ENCODE results near the gene KIF3B. TPM values are rescaled to one million over a fixed set of nuclear protein-coding genes. Genes with fewer than 3 reads are reported as not detected.
A peak's percentile ranks its signal among the peaks of the same experiment; 100 is the strongest.

Gene KIF3B
- polyA plus RNA-seq, 1 donor = 47.9 TPM

DNA sequence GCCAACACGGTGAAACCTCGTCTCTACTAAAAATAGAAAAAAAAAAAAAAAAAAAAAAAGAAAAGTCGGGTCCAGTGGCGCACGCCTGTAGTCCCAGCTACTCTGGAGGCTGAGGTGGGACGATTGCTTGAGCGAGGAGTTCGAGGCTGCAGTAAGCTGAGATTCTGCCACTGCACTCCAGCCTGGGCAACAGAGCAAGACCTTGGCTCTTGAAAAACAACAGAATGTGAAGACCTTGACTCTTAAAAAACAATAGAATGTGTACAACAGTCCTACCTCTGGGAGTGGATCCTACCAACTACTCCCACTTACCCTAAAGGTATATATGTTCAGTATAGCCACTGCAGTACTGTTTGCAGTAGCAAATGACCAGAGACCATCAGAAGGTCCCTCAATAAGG, 15.1 kb downstream of the KIF3B start:
- H3K36me3 ChIP-seq (ENCODE audit: control insufficient read depth, insufficient read depth, low read length) = peaks cover 7% of the 10 kb centered on the region
- no CpG with 5 or more reads among the region's 8 CpGs for WGBS (ENCODE audit: insufficient coverage, low lambda C conversion rate)
- no peaks in the 10 kb centered on the region for H3K9me3 ChIP-seq (ENCODE audit: control insufficient read depth, low read depth, low read length)
- DNase-seq = no peak
- no peak overlapping the region for H3K27ac ChIP-seq (ENCODE audit: low read length)
- H3K4me3 ChIP-seq (ENCODE audit: low read length) = no peak overlapping the region
- H3K27me3 ChIP-seq (ENCODE audit: control insufficient read depth, insufficient read depth, low read length) = no peaks in the 10 kb centered on the region
- H3K4me1 ChIP-seq (ENCODE audit: control insufficient read depth, insufficient read depth, low read length) = peaks cover 26% of the 10 kb centered on the region

DNA sequence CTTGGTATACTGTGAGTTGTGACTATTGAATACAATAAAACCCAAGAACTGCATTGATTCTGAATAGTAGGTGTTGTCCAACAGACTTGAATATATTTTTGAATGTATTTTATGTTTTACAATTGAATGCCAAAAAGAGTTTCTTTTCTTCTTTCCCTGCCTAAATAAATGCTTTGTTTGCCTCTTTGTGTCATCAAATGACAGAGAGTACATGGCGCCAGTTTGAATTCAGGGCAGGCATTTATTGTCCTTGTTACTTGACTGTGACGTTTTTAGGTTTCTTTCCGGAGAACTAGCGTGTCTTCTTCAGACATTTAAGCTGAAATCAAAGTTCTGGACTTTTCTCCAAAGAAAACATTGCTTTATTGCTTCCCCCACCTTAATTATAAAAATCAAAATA, 16.6 kb downstream of the KIF3B start:
- no peaks in the 10 kb centered on the region for H3K9me3 ChIP-seq (ENCODE audit: control insufficient read depth, low read depth, low read length)
- no peak overlapping the region for H3K4me3 ChIP-seq (ENCODE audit: low read length)
- no peak for DNase-seq
- no peaks in the 10 kb centered on the region for H3K27me3 ChIP-seq (ENCODE audit: control insufficient read depth, insufficient read depth, low read length)
- peaks cover 3% of the 10 kb centered on the region for H3K36me3 ChIP-seq (ENCODE audit: control insufficient read depth, insufficient read depth, low read length)
- H3K4me1 ChIP-seq (ENCODE audit: control insufficient read depth, insufficient read depth, low read length) = peaks cover 18% of the 10 kb centered on the region
- H3K27ac ChIP-seq (ENCODE audit: low read length) = no peak overlapping the region
- WGBS (ENCODE audit: insufficient coverage, low lambda C conversion rate) = 65% methylated on average over 4 of the region's 4 CpGs

DNA sequence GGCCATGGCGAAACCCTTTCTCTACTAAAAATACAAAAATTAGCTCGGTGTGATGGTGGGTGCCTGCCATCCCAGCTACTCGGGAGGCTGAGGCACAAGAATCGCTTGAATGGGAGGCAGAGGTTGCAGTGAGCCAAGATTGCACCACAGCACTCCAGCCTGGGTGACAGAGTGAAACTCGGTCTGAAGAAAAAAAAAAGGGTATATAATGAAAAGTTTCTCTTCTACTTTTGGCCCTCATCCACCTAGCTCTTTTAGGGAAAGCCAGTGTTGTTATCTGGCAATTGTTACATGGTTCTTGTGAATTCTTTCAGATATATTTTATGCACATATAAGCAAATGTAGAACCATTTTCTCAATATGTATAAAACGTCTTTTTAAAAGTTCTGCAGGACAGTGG, 19.0 kb downstream of the KIF3B start:
- Histone ChIP-seq H3K27ac (ENCODE audit: low read length) (peak overlapping the region; percentile 38), H3K27me3 (ENCODE audit: control insufficient read depth, insufficient read depth, low read length) (no peaks in the 10 kb centered on the region), H3K9me3 (ENCODE audit: control insufficient read depth, low read depth, low read length) (no peaks in the 10 kb centered on the region), H3K4me3 (ENCODE audit: low read length) (no peak overlapping the region), H3K4me1 (ENCODE audit: control insufficient read depth, insufficient read depth, low read length) (peaks cover 5% of the 10 kb centered on the region), H3K36me3 (ENCODE audit: control insufficient read depth, insufficient read depth, low read length) (peaks cover 3% of the 10 kb centered on the region)
- 57% methylated on average over 1 of the region's 6 CpGs for WGBS (ENCODE audit: insufficient coverage, low lambda C conversion rate)
- DNase-seq = no peak

DNA sequence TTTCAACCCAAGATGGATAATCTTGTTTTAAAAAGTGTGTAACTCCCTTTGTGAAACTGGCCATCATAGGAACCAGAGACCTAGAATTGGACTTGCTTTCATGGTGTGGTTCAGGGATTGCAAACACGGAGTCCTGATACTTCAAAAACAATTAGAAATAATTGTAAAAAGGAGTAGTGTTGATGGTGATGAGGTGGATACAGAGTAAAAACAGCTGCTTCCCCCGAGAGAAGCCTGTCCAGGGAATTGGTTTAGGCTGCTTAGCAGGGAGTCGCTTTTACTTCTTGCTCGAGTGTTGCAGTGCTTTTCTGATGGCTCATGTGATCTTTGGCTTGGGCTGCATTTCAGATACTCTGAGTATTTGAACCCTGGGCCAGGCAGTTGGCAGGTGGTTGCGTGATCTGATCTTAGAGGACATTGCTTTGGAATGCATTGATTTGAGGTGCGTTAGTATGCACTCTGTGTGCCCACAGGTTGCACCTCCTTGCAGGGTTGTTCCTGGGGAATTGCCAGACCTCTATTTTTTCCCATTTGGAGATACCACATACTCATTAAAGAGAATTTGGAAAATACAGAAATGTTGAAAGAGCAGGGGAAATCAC, 19.5 kb downstream of the KIF3B start:
- DNase-seq = no peak
- Histone ChIP-seq H3K4me3 (ENCODE audit: low read length) (no peak overlapping the region), H3K4me1 (ENCODE audit: control insufficient read depth, insufficient read depth, low read length) (peaks cover 5% of the 10 kb centered on the region), H3K36me3 (ENCODE audit: control insufficient read depth, insufficient read depth, low read length) (peaks cover 2% of the 10 kb centered on the region), H3K9me3 (ENCODE audit: control insufficient read depth, low read depth, low read length) (no peaks in the 10 kb centered on the region), H3K27ac (ENCODE audit: low read length) (peak overlapping the region; percentile 38), H3K27me3 (ENCODE audit: control insufficient read depth, insufficient read depth, low read length) (no peaks in the 10 kb centered on the region)
- 88% methylated on average over 1 of the region's 6 CpGs for WGBS (ENCODE audit: insufficient coverage, low lambda C conversion rate)

DNA sequence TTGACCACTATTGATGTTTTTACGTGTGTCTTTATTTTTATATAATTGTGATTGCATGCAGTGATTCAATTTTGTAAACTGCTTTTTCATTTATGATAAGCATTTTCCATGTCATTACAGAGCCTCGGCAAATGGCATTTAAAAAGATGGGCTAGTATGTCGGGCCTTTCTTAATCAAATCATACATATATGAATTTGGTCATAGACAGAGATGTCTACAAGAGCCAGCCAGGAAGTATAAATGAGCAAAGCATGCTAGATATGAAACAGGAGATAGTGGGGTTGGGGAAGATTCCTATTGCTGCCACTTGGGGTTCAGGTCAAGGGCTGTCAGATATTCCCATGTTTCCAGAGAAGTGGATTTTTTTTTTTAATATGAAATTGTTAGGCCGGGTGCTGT, 20.0 kb downstream of the KIF3B start:
- Histone ChIP-seq H3K36me3 (ENCODE audit: control insufficient read depth, insufficient read depth, low read length) (no peaks in the 10 kb centered on the region), H3K9me3 (ENCODE audit: control insufficient read depth, low read depth, low read length) (no peaks in the 10 kb centered on the region), H3K4me3 (ENCODE audit: low read length) (no peak overlapping the region), H3K27me3 (ENCODE audit: control insufficient read depth, insufficient read depth, low read length) (no peaks in the 10 kb centered on the region), H3K4me1 (ENCODE audit: control insufficient read depth, insufficient read depth, low read length) (peaks cover 9% of the 10 kb centered on the region), H3K27ac (ENCODE audit: low read length) (no peak overlapping the region)
- no peak for DNase-seq
- WGBS (ENCODE audit: insufficient coverage, low lambda C conversion rate) = no CpG with 5 or more reads among the region's 4 CpGs

DNA sequence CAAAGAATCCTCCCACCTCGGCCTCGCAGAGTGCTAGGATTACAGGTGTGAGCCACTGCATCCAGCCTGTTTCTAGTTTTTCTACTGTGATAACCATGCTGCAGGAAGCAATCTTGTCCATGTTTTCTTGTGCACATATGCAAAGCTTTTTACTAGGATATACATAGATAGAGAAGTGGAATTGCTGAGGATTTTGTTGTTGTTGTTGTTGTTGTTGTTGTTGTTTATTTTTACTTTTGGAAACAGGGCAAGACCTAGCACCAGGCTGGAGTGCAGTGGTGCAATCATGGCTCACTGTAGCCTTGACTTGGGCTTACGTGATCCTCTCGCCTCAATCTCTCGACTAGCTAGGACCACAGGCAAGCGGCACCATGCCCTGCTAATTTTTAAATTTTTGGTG, 23.2 kb downstream of the KIF3B start:
- peaks cover 13% of the 10 kb centered on the region for H3K4me1 ChIP-seq (ENCODE audit: control insufficient read depth, insufficient read depth, low read length)
- DNase-seq = no peak
- no CpG with 5 or more reads among the region's 6 CpGs for WGBS (ENCODE audit: insufficient coverage, low lambda C conversion rate)
- no peaks in the 10 kb centered on the region for H3K9me3 ChIP-seq (ENCODE audit: control insufficient read depth, low read depth, low read length)
- no peaks in the 10 kb centered on the region for H3K36me3 ChIP-seq (ENCODE audit: control insufficient read depth, insufficient read depth, low read length)
- H3K27ac ChIP-seq (ENCODE audit: low read length) = no peak overlapping the region
- H3K27me3 ChIP-seq (ENCODE audit: control insufficient read depth, insufficient read depth, low read length) = no peaks in the 10 kb centered on the region
- no peak overlapping the region for H3K4me3 ChIP-seq (ENCODE audit: low read length)

DNA sequence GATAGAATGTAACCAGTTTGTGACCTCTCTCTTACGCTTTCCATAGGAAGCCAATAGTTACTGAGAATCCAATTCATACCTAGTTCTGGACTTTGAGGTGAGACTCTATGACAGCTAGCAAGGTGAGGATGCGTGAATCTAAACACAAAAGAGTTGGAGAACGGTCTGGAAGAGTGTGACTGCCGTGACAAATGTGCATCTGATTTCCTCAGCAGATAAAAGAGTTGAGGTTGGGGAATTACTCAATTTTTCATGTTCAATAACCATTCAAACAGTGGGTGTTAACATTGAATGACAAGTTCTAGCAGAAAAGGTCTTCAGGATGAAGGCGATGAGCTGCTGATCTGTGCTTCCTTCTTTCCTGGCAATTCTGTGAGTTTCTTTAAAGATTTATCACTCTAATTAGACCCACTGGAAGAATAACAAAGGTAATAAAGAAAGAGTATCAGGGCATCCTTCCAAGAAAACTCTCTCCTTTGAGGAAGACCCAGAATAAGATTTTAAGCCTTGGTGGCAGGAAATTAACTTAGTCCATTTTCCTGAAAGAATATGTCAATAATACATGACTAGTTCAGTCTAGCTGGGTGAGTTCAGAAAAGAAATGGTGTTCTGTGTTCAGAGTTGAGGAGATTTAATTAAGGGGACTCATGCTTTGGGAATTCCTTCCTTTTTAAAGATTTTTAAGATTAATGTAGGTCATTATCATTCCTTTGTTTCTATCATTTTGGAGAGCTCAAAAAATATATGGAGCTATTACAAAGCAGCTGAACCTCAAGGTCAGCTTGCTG, 24.5 kb downstream of the KIF3B start:
- no peak overlapping the region for H3K4me3 ChIP-seq (ENCODE audit: low read length)
- H3K9me3 ChIP-seq (ENCODE audit: control insufficient read depth, low read depth, low read length) = no peaks in the 10 kb centered on the region
- H3K36me3 ChIP-seq (ENCODE audit: control insufficient read depth, insufficient read depth, low read length) = no peaks in the 10 kb centered on the region
- H3K4me1 ChIP-seq (ENCODE audit: control insufficient read depth, insufficient read depth, low read length) = peaks cover 10% of the 10 kb centered on the region
- H3K27ac ChIP-seq (ENCODE audit: low read length) = no peak overlapping the region
- H3K27me3 ChIP-seq (ENCODE audit: control insufficient read depth, insufficient read depth, low read length) = no peaks in the 10 kb centered on the region
- 100% methylated on average over 1 of the region's 5 CpGs for WGBS (ENCODE audit: insufficient coverage, low lambda C conversion rate)
- no peak for DNase-seq

DNA sequence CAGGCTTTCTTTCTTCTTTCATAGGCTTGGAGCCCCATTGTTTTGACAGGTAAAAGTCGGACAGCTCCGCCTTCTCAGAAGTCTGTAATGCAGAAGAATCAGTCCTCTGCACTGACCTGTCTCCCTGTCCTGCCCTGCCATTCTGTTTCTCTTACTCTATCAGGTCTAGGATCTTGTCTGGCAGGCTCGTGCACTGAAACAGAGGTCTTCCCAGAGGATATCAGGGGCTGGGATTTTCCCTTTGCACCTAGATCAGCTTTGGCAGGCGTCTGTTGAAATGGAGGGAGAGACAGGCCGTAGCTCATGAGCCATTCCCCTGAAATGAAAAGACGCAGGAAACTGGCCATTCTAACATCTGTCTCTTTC, 25.0 kb downstream of the KIF3B start:
- Histone ChIP-seq H3K27me3 (ENCODE audit: control insufficient read depth, insufficient read depth, low read length) (no peaks in the 10 kb centered on the region), H3K9me3 (ENCODE audit: control insufficient read depth, low read depth, low read length) (no peaks in the 10 kb centered on the region), H3K4me1 (ENCODE audit: control insufficient read depth, insufficient read depth, low read length) (peaks cover 9% of the 10 kb centered on the region), H3K36me3 (ENCODE audit: control insufficient read depth, insufficient read depth, low read length) (no peaks in the 10 kb centered on the region), H3K27ac (ENCODE audit: low read length) (no peak overlapping the region), H3K4me3 (ENCODE audit: low read length) (no peak overlapping the region)
- 50% methylated on average over 2 of the region's 6 CpGs for WGBS (ENCODE audit: insufficient coverage, low lambda C conversion rate)
- no peak for DNase-seq

DNA sequence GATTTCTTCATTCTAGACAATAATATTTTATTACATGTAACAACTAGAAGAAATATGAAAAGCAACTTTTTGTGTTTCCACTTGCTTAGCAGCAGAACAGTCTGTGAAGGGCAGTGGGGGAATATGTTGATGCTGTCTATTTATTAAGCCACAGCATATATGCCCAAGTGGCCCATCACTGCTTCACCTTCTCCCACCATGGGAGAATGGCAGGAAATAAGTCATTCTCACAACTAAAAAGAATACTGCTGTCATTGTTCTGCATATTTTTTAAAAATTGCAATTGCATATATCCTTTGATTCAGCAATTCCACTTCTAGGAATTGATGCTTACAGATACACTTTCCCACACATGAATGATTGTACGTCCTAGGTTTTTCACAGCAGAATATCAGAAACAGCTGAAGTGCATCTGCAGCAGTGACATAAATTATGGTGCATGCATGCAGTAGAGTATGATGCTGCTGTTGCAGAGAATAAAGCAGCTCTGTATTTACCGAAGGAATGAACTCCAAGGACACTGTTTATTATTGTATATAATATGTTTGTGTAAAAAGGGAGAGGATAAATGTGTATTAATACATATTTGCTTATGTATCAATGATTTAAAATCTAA, 26.8 kb downstream of the KIF3B start:
- no peaks in the 10 kb centered on the region for H3K36me3 ChIP-seq (ENCODE audit: control insufficient read depth, insufficient read depth, low read length)
- DNase-seq = no peak
- H3K9me3 ChIP-seq (ENCODE audit: control insufficient read depth, low read depth, low read length) = no peaks in the 10 kb centered on the region
- peaks cover 9% of the 10 kb centered on the region for H3K4me1 ChIP-seq (ENCODE audit: control insufficient read depth, insufficient read depth, low read length)
- no CpG with 5 or more reads among the region's 2 CpGs for WGBS (ENCODE audit: insufficient coverage, low lambda C conversion rate)
- H3K27me3 ChIP-seq (ENCODE audit: control insufficient read depth, insufficient read depth, low read length) = no peaks in the 10 kb centered on the region
- no peak overlapping the region for H3K4me3 ChIP-seq (ENCODE audit: low read length)
- H3K27ac ChIP-seq (ENCODE audit: low read length) = no peak overlapping the region

DNA sequence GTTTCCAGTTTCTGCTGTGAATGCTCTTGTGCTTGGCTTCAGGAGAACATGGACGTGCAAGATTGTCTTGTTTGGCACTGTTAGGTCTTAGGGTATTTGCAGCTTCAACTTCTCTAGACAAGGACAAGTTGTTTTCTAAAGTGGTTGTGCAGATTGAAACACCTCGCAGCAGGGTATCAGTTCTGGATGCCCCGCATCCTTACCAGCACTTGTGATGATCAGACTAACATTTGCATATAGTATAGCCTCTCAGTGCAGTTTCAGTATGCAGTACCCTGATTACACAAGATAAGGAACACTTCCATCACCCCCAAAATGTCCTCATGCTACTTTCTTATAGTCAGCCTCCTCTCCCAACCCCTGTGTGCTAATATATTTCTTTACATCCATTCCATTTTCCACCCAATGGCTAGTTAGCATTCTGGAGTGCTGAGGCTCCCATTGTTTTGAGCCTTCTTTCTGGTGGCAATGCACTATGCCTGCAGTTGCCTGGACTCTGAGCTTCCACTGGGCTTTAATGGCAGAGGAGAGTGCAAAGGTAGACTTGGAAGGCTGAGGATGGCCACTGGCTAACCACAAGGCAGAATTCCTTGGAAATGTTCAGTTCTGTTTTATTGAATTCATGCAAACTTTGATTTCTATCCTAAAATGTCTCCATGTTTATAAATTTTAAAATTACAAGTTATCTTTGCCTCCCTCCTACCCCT, 35.4 kb downstream of the KIF3B start:
- DNase-seq = peak in 1 of 2 donors; percentile 60
- Histone ChIP-seq H3K36me3 (ENCODE audit: control insufficient read depth, insufficient read depth, low read length) (peaks cover 56% of the 10 kb centered on the region), H3K4me3 (ENCODE audit: low read length) (no peak overlapping the region), H3K4me1 (ENCODE audit: control insufficient read depth, insufficient read depth, low read length) (peaks cover 10% of the 10 kb centered on the region), H3K27me3 (ENCODE audit: control insufficient read depth, insufficient read depth, low read length) (no peaks in the 10 kb centered on the region), H3K27ac (ENCODE audit: low read length) (peak overlapping the region; percentile 47), H3K9me3 (ENCODE audit: control insufficient read depth, low read depth, low read length) (no peaks in the 10 kb centered on the region)
- WGBS (ENCODE audit: insufficient coverage, low lambda C conversion rate) = no CpG with 5 or more reads among the region's 3 CpGs
